Gastrocnemius medialis (tissue), 4 donors: ENCODE results near the gene SMIM10L2A. TPM values are rescaled to one million over a fixed set of nuclear protein-coding genes. Genes with fewer than 3 reads are reported as not detected.
"Not testable (repeated sequence)": the region's sequence is repeated elsewhere in the genome, so short reads cannot be mapped to it uniquely, and the experiment has no call there.

ENCODE experiments used
- ATAC-seq, 2 donors: fragments of 150-250 bp; one replicate each; pipeline ENCODE4 v1.9.1; 2016
- DNase-seq, 2 donors: peaks; one replicate each; pipeline ENCODE4 v3.0.0-alpha.2; 2019
- H3K27ac ChIP-seq, 4 donors: fragments of 200-600 bp; sonication (generic); 1 replicate in 1 of 4; 2 replicates in 3 of 4; pipeline ENCODE4 v1.5.1; 2016 to 2018; ENCODE audit warnings: mild to moderate bottlenecking in 2 of 4, moderate library complexity in 1 of 4
- H3K27me3 ChIP-seq, 3 donors: fragments of 200-600 bp; sonication (generic) in 2 of 3; 1 replicate in 1 of 3; 2 replicates in 2 of 3; pipeline versions ENCODE4 v1.5.1 to v1.6.0; 2016 to 2019; ENCODE audit warnings: mild to moderate bottlenecking in 1 of 3, moderate library complexity in 1 of 3
- H3K36me3 ChIP-seq, 2 donors: fragments of 200-600 bp; sonication (generic) in 1 of 2; one replicate each; pipeline ENCODE4 v1.5.1; 2017 to 2018
- H3K4me1 ChIP-seq, 2 donors: fragments of 200-600 bp; sonication (generic) in 1 of 2; one replicate each; pipeline ENCODE4 v1.5.1; 2016 to 2017; ENCODE audit warnings: mild to moderate bottlenecking in 2 of 2
- H3K4me3 ChIP-seq, 4 donors: fragments of 200-600 bp; sonication (generic) in 3 of 4; 1 replicate in 1 of 4; 2 replicates in 3 of 4; pipeline ENCODE4 v1.5.1; 2016 to 2019; ENCODE audit warnings: mild to moderate bottlenecking in 2 of 4
- H3K9me3 ChIP-seq, 3 donors: fragments of 200-600 bp; sonication (generic) in 2 of 3; 1 replicate in 1 of 3; 2 replicates in 2 of 3; pipeline ENCODE4 v1.5.1; 2016 to 2019
- POLR2A ChIP-seq, 2 donors: fragments of 450-650 bp; IDR thresholded peaks; one replicate each; pipeline ENCODE4 v1.6.1; 2017; ENCODE audit warnings: antibody characterized with exemption in 2 of 2, mild to moderate bottlenecking in 2 of 2, moderate library complexity in 2 of 2
- in situ Hi-C, 4 donors: fragments of 200-750 bp; cut with MboI; loops; one replicate each; pipeline versions ENCODE4 v1.15.0 to v1.8.0; 2017; ENCODE audit warnings: low sequenced_read_pairs in 4 of 4
- intact Hi-C: fragments of 100-400 bp; cut with DNase I; formaldehyde crosslinking; loops from one replicate; pipeline ENCODE4 v1.15.1; 2023; ENCODE audit warnings: low total_unique reads
- total RNA-seq, 4 donors: library from RNA; depleted of rRNA; stranded (reverse); fragments of >200 nt; gene quantifications; one replicate each; pipeline versions ENCODE4 v1.1.0 to v1.2.3, GENCODE V29; 2016
- TF ChIP-seq, protein P1 (sequence below), 5 experiments: fragments of 450-650 bp in 3 of 5; fragments of 200-600 bp in 2 of 5; sonication (generic) in 2 of 5; IDR thresholded peaks in 4 of 5; conservative IDR thresholded peaks in 1 of 5; 1 replicate in 4 of 5; 2 replicates in 1 of 5; pipeline ENCODE4 v1.5.1; 2016 to 2019; ENCODE audit warnings: antibody characterized with exemption in 5 of 5, mild to moderate bottlenecking in 3 of 5, moderate library complexity in 3 of 5

SMIM10L2A gene
- total RNA-seq, 4 donors from 2014 or later: 0.04 to 0.05 TPM; not detected in 2

DNA sequence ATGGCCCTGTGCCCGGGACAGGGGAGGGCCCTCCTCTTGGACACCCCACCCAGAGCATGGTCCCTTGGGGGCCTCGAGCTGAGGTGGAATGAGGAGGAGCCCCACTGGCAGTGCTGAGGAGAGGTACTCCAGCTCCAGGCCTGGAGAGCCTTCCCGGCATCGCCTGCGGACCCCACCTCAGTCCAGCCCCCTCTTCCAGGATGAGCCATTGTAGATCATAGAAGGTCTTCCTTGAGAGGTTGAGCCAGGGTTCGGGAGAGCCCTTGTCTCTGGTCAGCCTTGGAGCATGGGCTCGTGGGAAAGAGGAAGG, 16.9 kb downstream of the SMIM10L2A start:
- intact Hi-C loops: no loop called here
- H3K27ac ChIP-seq: no peak overlapping the region

DNA sequence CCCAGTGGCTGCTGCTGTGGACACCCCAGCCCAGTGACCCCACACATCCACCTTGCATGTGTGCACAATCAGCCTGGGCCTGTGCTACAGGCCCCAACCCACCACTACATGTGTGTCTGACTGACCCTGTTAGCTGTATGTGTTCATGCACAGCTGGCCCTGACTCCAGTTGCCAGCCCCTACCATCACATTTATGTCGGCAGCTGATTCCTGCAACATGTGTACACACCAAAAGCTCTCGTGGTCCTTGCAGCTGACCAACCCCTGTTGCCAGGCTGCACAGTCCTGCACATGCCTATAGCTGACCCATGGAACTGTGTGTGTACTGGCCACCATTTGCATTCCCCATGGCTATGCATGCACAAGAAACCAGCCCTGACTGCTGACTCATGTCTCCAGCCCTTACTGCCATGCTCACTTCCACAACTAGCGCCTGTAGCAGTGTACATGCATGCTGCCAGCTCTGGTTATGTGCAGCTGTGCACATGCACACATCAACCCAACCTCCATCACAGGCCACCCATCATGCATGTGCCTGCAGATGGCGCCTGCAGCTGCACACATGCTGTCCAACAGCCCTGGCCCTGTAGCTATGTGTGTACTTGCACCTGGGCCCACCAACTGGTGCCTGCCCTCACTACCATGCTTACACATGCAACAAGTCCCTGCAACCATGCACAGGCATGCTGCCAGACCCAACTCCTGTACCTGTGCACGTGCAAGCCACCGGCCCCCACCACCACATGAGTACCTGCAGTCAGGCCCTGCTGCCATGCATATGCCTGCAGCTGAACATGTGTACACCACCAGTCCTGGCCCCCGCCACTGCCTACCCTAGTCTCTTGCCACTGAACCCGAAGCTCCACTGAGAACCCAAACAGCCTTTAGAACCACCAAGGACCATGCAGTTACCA, 28.1 kb downstream of the SMIM10L2A start:
- Histone ChIP-seq H3K4me3 (no peak overlapping the region), H3K9me3 (no peaks in the 10 kb centered on the region), H3K27ac (no peak overlapping the region), H3K36me3 (no peaks in the 10 kb centered on the region), H3K27me3 (no peaks in the 10 kb centered on the region), H3K4me1 (no peaks in the 10 kb centered on the region)
- TF ChIP-seq, protein P1, sequence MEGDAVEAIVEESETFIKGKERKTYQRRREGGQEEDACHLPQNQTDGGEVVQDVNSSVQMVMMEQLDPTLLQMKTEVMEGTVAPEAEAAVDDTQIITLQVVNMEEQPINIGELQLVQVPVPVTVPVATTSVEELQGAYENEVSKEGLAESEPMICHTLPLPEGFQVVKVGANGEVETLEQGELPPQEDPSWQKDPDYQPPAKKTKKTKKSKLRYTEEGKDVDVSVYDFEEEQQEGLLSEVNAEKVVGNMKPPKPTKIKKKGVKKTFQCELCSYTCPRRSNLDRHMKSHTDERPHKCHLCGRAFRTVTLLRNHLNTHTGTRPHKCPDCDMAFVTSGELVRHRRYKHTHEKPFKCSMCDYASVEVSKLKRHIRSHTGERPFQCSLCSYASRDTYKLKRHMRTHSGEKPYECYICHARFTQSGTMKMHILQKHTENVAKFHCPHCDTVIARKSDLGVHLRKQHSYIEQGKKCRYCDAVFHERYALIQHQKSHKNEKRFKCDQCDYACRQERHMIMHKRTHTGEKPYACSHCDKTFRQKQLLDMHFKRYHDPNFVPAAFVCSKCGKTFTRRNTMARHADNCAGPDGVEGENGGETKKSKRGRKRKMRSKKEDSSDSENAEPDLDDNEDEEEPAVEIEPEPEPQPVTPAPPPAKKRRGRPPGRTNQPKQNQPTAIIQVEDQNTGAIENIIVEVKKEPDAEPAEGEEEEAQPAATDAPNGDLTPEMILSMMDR (IDR thresholded peaks at IDR 0.05 in 4 of 5, conservative IDR thresholded peaks at IDR 0.05 in 1 of 5): no peak
- no peak for TF ChIP-seq POLR2A (IDR thresholded peaks at IDR 0.05)
- in situ Hi-C loops (no loop called here), intact Hi-C loops (no loop called here)
- DNase-seq (no peak), ATAC-seq (no peak)

More for the DNA sequence above, 16.9 kb downstream of the SMIM10L2A start:
- no peak for DNase-seq
- ATAC-seq: no peak
- Histone ChIP-seq H3K27me3 (no peaks in the 10 kb centered on the region), H3K4me1 (no peaks in the 10 kb centered on the region), H3K9me3 (no peaks in the 10 kb centered on the region), H3K36me3 (no peaks in the 10 kb centered on the region), H3K4me3 (no peak overlapping the region)
- in situ Hi-C loops: no loop called here
- TF ChIP-seq POLR2A (IDR thresholded peaks at IDR 0.05): no peak
- TF ChIP-seq, protein P1 (IDR thresholded peaks at IDR 0.05 in 4 of 5, conservative IDR thresholded peaks at IDR 0.05 in 1 of 5): no peak

DNA sequence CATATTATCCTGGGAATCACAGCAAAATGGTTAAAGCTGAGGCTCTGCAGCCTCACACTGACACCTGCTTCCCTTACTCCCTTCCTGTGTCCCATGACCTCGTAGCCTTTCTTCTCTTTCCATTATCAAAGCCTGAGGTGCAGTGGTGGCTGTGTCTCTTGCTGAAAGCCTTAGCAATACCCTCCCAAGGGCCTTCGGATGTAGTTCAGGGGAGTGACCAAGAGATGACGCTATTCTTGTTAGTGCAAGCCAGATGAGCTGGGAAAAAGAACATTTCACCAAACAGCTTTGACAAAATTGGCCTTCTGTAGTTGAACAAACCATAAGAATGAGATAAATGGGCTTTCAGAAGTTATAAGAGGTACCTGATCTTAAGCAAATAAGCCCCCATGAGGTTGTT, 31.6 kb downstream of the SMIM10L2A start:
- DNase-seq: no peak
- in situ Hi-C loops: no loop called here
- H3K27ac ChIP-seq: no peak overlapping the region

DNA sequence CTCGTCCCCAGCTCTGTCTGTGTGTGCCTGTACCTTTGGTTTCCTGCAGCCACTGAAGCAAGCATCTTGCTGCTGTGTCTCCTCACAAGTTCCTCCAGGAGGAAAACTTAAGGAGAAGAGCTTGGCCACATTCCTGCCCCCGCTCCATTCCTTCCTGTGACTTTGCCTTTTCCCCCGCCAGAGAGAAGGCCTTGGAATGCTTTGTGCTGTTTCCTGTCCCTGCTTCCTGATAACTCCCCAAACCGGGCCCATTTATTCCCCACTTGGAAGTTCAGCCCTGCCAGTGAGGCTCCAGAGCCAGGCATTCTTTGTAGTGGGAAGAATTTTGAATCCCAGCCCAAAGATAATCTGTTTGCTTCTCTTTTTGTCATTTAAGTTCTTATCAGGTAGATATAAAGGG, 33.1 kb downstream of the SMIM10L2A start:
- no peak overlapping the region for H3K27ac ChIP-seq
- peaks cover 0 to 8% (median 0%) of the 10 kb centered on the region in 3 donors for H3K9me3 ChIP-seq
- DNase-seq (no peak), ATAC-seq (no peak)
- H3K36me3 ChIP-seq: no peaks in the 10 kb centered on the region
- in situ Hi-C loops: no loop called here
- H3K4me3 ChIP-seq: no peak overlapping the region
- intact Hi-C loops: no loop called here
- TF ChIP-seq POLR2A (IDR thresholded peaks at IDR 0.05): no peak
- TF ChIP-seq, protein P1 (IDR thresholded peaks at IDR 0.05 in 4 of 5, conservative IDR thresholded peaks at IDR 0.05 in 1 of 5): no peak
- peaks cover 0 to 4% (median 0%) of the 10 kb centered on the region in 3 donors for H3K27me3 ChIP-seq
- H3K4me1 ChIP-seq: no peaks in the 10 kb centered on the region

More for the DNA sequence above, 31.6 kb downstream of the SMIM10L2A start:
- Histone ChIP-seq H3K4me3 (no peak overlapping the region), H3K27me3 (peaks cover 0 to 4% (median 0%) of the 10 kb centered on the region in 3 donors), H3K36me3 (no peaks in the 10 kb centered on the region), H3K4me1 (no peaks in the 10 kb centered on the region), H3K9me3 (peaks cover 0 to 8% (median 0%) of the 10 kb centered on the region in 3 donors)
- TF ChIP-seq, protein P1 (IDR thresholded peaks at IDR 0.05 in 4 of 5, conservative IDR thresholded peaks at IDR 0.05 in 1 of 5): no peak
- TF ChIP-seq POLR2A (IDR thresholded peaks at IDR 0.05): no peak
- intact Hi-C loops: no loop called here
- no peak for ATAC-seq

DNA sequence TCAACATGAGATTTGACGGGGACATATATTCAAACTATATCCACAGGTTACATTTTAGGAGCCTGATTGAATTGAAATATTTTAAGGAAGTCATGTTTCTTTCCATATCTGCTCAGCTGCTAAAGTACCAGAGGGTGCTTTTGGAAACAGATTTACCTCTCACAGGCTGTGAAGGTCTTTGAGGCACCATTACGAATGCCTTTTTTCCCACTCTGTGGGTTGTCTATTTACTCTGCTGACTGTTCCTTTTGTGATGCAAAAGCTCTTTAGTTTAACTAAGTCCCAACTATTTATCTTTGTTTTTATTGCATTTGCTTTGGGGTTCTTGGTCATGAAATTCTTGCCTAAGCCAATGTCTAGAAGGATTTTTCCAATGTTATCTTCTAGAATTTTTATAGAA, 40.0 kb downstream of the SMIM10L2A start:
- H3K27me3 ChIP-seq, H3K9me3 ChIP-seq, intact Hi-C loops, H3K4me3 ChIP-seq, H3K27ac ChIP-seq, in situ Hi-C loops, H3K4me1 ChIP-seq, DNase-seq, H3K36me3 ChIP-seq, ATAC-seq: not testable (repeated sequence)
